Breast epithelium (tissue), 4 donors: ENCODE measurements around the gene POLR2E. TPM values are rescaled to one million over a fixed set of nuclear protein-coding genes. Genes with fewer than 3 reads are reported as not detected.
A peak's percentile ranks its signal among the peaks of the same experiment; 100 is the strongest.

Experiments used
- DNase-seq, 2 donors: peaks; one replicate each; pipeline ENCODE4 v3.0.0-alpha.2; 2019; ENCODE audit warnings: low spot score in 2 of 2
- H3K27ac ChIP-seq, 2 donors: fragments of 200-600 bp; sonication (generic) in 1 of 2; one replicate each; pipeline ENCODE4 v1.5.1; 2016 to 2019; ENCODE audit warnings: mild to moderate bottlenecking in 1 of 2
- H3K27me3 ChIP-seq, 2 donors: fragments of 200-600 bp; sonication (generic) in 1 of 2; one replicate each; pipeline versions ENCODE4 v1.5.1 to v1.6.0; 2017 to 2019; ENCODE audit warnings: control low read depth in 1 of 2, mild to moderate bottlenecking in 1 of 2
- H3K36me3 ChIP-seq: fragments of 200-600 bp; one replicate; pipeline ENCODE4 v1.5.1; 2019
- H3K4me1 ChIP-seq, 2 donors: fragments of 200-600 bp; sonication (generic); one replicate each; pipeline ENCODE4 v1.5.1; 2016 to 2019; ENCODE audit warnings: control low read depth in 1 of 2
- H3K4me3 ChIP-seq, 3 donors: fragments of 200-600 bp; sonication (generic); 1 replicate in 2 of 3; 2 replicates in 1 of 3; pipeline ENCODE4 v1.5.1; 2016 to 2019; ENCODE audit warnings: mild to moderate bottlenecking in 3 of 3, moderate library complexity in 2 of 3
- H3K9me3 ChIP-seq, 2 donors: fragments of 200-600 bp; sonication (generic) in 1 of 2; one replicate each; pipeline ENCODE4 v1.5.1; 2016 to 2019; ENCODE audit warnings: control low read depth in 1 of 2
- CTCF ChIP-seq, 3 donors: fragments of 450-650 bp; IDR thresholded peaks; one replicate each; pipeline ENCODE4 v1.5.1; 2016 to 2017; ENCODE audit warnings: antibody characterized with exemption in 3 of 3, mild to moderate bottlenecking in 3 of 3, moderate library complexity in 3 of 3
- POLR2A ChIP-seq: fragments of 450-650 bp; IDR thresholded peaks from one replicate; pipeline ENCODE4 v1.6.1; 2016; ENCODE audit warnings: antibody characterized with exemption, mild to moderate bottlenecking, moderate library complexity
- POLR2AphosphoS5 ChIP-seq, 3 donors: sonication (generic); formaldehyde crosslinking; IDR thresholded peaks; one replicate each; pipeline ENCODE4 v1.6.1; 2017; ENCODE audit warnings: antibody characterized with exemption in 3 of 3
- intact Hi-C: fragments of 100-400 bp; cut with DNase I; formaldehyde crosslinking; loops from one replicate; pipeline ENCODE4 v1.15.1; 2023; ENCODE audit warnings: low total_unique reads
- total RNA-seq, 3 donors: library from RNA; depleted of rRNA; stranded (reverse); fragments of >200 nt; gene quantifications; one replicate each; pipeline ENCODE4 v1.1.0, GENCODE V29; 2016

The POLR2E gene
- total RNA-seq, 3 donors from 2014 or later, result 65.9 to 175 (median 89.1) TPM

GRCh38 chr19:1068009-1069001 lies 26.9 kb downstream of the POLR2E start:
- peaks cover 10 to 54% of the 10 kb centered on the region in 2 donors for H3K27me3 ChIP-seq
- peak overlapping the region; percentile 48 to 69 (median 49) for H3K4me3 ChIP-seq
- H3K27ac ChIP-seq, result peak overlapping the region in 1 of 2 donors; percentile 23
- H3K9me3 ChIP-seq, result no peaks in the 10 kb centered on the region
- H3K36me3 ChIP-seq, result no peaks in the 10 kb centered on the region
- TF ChIP-seq POLR2AphosphoS5 (IDR thresholded peaks at IDR 0.05) (no peak), POLR2A (no peak), CTCF (IDR thresholded peaks at IDR 0.05) (no peak)
- intact Hi-C loops, result no loop called here
- peaks cover 9 to 19% of the 10 kb centered on the region in 2 donors for H3K4me1 ChIP-seq
- no peak for DNase-seq

GRCh38 chr19:1067341-1067957 lies 27.7 kb downstream of the POLR2E start:
- H3K9me3 ChIP-seq, result no peaks in the 10 kb centered on the region
- intact Hi-C loops, result no loop called here
- peak overlapping the region; percentile 9 to 18 for H3K27ac ChIP-seq
- no peaks in the 10 kb centered on the region for H3K36me3 ChIP-seq
- H3K27me3 ChIP-seq, result peaks cover 10 to 54% of the 10 kb centered on the region in 2 donors
- peak overlapping the region; percentile 48 to 69 (median 49) for H3K4me3 ChIP-seq
- DNase-seq, result no peak
- TF ChIP-seq CTCF (IDR thresholded peaks at IDR 0.05), result no peak
- no peak for TF ChIP-seq POLR2A
- no peak for TF ChIP-seq POLR2AphosphoS5 (IDR thresholded peaks at IDR 0.05)
- peaks cover 9 to 19% of the 10 kb centered on the region in 2 donors for H3K4me1 ChIP-seq

- Histone ChIP-seq H3K27me3 (peaks cover 10 to 54% of the 10 kb centered on the region in 2 donors), H3K4me3 (peak within 1 kb of the TSS; percentile 48 to 69 (median 49)), H3K4me1 (peaks cover 9 to 19% of the 10 kb centered on the region in 2 donors), H3K9me3 (no peaks in the 10 kb centered on the region), H3K27ac (peak within 1 kb of the TSS; percentile 9 to 18), H3K36me3 (no peaks in the 10 kb centered on the region)
- intact Hi-C loops, result no loop called here
- TF ChIP-seq POLR2AphosphoS5 (IDR thresholded peaks at IDR 0.05), result no peak
- no peak for TF ChIP-seq POLR2A
- no peak for TF ChIP-seq CTCF (IDR thresholded peaks at IDR 0.05)
- DNase-seq, result no peak
Measured at GRCh38 chr19:1066748-1067340, 28.3 kb downstream of the POLR2E start, which contains the start of gene ARHGAP45. ARHGAP45 (plus strand) TSS chr19:1067167; CDS start chr19:1067406, 239 bp downstream.

GRCh38 chr19:1066251-1066747 lies 28.9 kb downstream of the POLR2E start:
- no peaks in the 10 kb centered on the region for H3K36me3 ChIP-seq
- H3K4me1 ChIP-seq, result peaks cover 9 to 19% of the 10 kb centered on the region in 2 donors
- H3K4me3 ChIP-seq, result peak overlapping the region; percentile 48 to 69 (median 49)
- intact Hi-C loops, result no loop called here
- TF ChIP-seq CTCF (IDR thresholded peaks at IDR 0.05) (no peak), POLR2A (no peak), POLR2AphosphoS5 (IDR thresholded peaks at IDR 0.05) (no peak)
- H3K27me3 ChIP-seq, result peaks cover 10 to 54% of the 10 kb centered on the region in 2 donors
- DNase-seq, result no peak
- H3K9me3 ChIP-seq, result no peaks in the 10 kb centered on the region
- no peak overlapping the region for H3K27ac ChIP-seq
